WTC11 (cell line): ENCODE data around the gene TAF4. TPM values are rescaled to one million over a fixed set of nuclear protein-coding genes. Genes with fewer than 3 reads are reported as not detected.

Experiments used
- ATAC-seq: fragments of 200-7000 bp; cut with Tn5 transposase; 2 replicates; pipeline ENCODE4 v1.10.0; 2021; ENCODE audit warnings: mild to moderate bottlenecking, moderate library complexity
- CTCF ChIA-PET: fragments of 300-600 bp; sonication (Branson Sonifier 250); formaldehyde crosslinking; loops from one replicate; lab custom pipeline; 2021; ENCODE audit warnings: antibody characterized with exemption; lab: Charles Lee
- POLR2A ChIA-PET: fragments of 350-600 bp; sonication (Branson Sonifier 250); formaldehyde crosslinking; loops from one replicate; lab custom pipeline; 2021; ENCODE audit warnings: antibody characterized with exemption; lab: Charles Lee
- DNase-seq: peaks from one replicate; pipeline ENCODE4 v3.0.0; 2021; ENCODE audit warnings: low spot score
- H3K27ac Mint-ChIP-seq: 2 replicates; pipeline ENCODE4 v1.8.0; 2021; ENCODE audit warnings: mixed read lengths
- H3K27me3 Mint-ChIP-seq: 2 replicates; pipeline ENCODE4 v1.8.0; 2021; ENCODE audit warnings: low read depth, mild to moderate bottlenecking, moderate library complexity, mixed read lengths
- H3K36me3 Mint-ChIP-seq: 2 replicates; pipeline ENCODE4 v1.8.0; 2021; ENCODE audit warnings: mixed read lengths
- H3K4me1 Mint-ChIP-seq: 2 replicates; pipeline ENCODE4 v1.8.0; 2022; ENCODE audit warnings: mixed read lengths
- H3K4me3 Mint-ChIP-seq: 2 replicates; pipeline ENCODE4 v1.8.0; 2021; ENCODE audit warnings: mild to moderate bottlenecking, moderate library complexity, mixed read lengths
- H3K9me3 Mint-ChIP-seq: 2 replicates; pipeline ENCODE4 v1.8.0; 2021; ENCODE audit warnings: mixed read lengths
- AR ChIP-seq: fragments of 250-450 bp; sonication (Bioruptor Pico); IDR thresholded peaks from 2 replicates; pipeline ENCODE4 v1.9.0; 2021; ENCODE audit warnings: mild to moderate bottlenecking
- CREM ChIP-seq: sonication (generic); formaldehyde crosslinking; IDR thresholded peaks from 2 replicates; pipeline ENCODE4 v1.8.1; 2022; ENCODE audit warnings: mild to moderate bottlenecking, missing genetic modification reagents, moderate library complexity
- CTCF ChIP-seq: fragments of 200-600 bp; IDR thresholded peaks from 2 replicates; pipeline ENCODE4 v1.8.0; 2022; ENCODE audit warnings: antibody characterized with exemption
- E2F4 ChIP-seq: sonication (generic); formaldehyde crosslinking; IDR thresholded peaks from 2 replicates; pipeline ENCODE4 v1.8.1; 2022; ENCODE audit warnings: low read depth, mild to moderate bottlenecking, moderate library complexity, missing genetic modification reagents, borderline replicate concordance
- ESRRA ChIP-seq: sonication (generic); formaldehyde crosslinking; IDR thresholded peaks from 2 replicates; pipeline ENCODE4 v1.8.1; 2022; ENCODE audit warnings: mild to moderate bottlenecking, missing genetic modification reagents, borderline replicate concordance
- ETV6 ChIP-seq: sonication (generic); formaldehyde crosslinking; IDR thresholded peaks from 2 replicates; pipeline ENCODE4 v1.8.1; 2022; ENCODE audit warnings: mild to moderate bottlenecking, missing genetic modification reagents
- FOXJ3 ChIP-seq: sonication (generic); formaldehyde crosslinking; IDR thresholded peaks from 2 replicates; pipeline ENCODE4 v1.9.0; 2021; ENCODE audit warnings: missing genetic modification reagents, mild to moderate bottlenecking, borderline replicate concordance
- HMGA2 ChIP-seq: fragments of 250-450 bp; sonication (Bioruptor Pico); IDR thresholded peaks from 2 replicates; pipeline ENCODE4 v1.4.0; 2021; ENCODE audit warnings: mild to moderate bottlenecking, moderate library complexity
- MXD4 ChIP-seq: fragments of 250-450 bp; sonication (Bioruptor Pico); IDR thresholded peaks from 2 replicates; pipeline ENCODE4 v1.8.0; 2021; ENCODE audit warnings: mild to moderate bottlenecking, moderate library complexity, borderline replicate concordance
- NFE2L1 ChIP-seq: sonication (generic); formaldehyde crosslinking; IDR thresholded peaks from 2 replicates; pipeline ENCODE4 v1.8.1; 2023; ENCODE audit warnings: missing genetic modification reagents
- TP53 ChIP-seq: sonication (generic); formaldehyde crosslinking; IDR thresholded peaks from 2 replicates; pipeline ENCODE4 v1.8.1; 2023; ENCODE audit warnings: mild to moderate bottlenecking, missing genetic modification reagents
- ZBTB21 ChIP-seq: sonication (generic); formaldehyde crosslinking; IDR thresholded peaks from 2 replicates; pipeline ENCODE4 v1.8.1; 2023; ENCODE audit warnings: mild to moderate bottlenecking, missing genetic modification reagents, borderline replicate concordance
- ZMAT4 ChIP-seq: fragments of 250-450 bp; sonication (Bioruptor Pico); IDR thresholded peaks from 2 replicates; pipeline ENCODE4 v1.9.0; 2021; ENCODE audit warnings: mild to moderate bottlenecking
- ZNF232 ChIP-seq: sonication (generic); formaldehyde crosslinking; IDR thresholded peaks from 2 replicates; pipeline ENCODE4 v1.8.0; 2022; ENCODE audit warnings: mild to moderate bottlenecking, missing genetic modification reagents
- ZNF423 ChIP-seq: fragments of 250-450 bp; sonication (Bioruptor Pico); IDR thresholded peaks from 2 replicates; pipeline ENCODE4 v2.1.2; 2022; ENCODE audit warnings: mild to moderate bottlenecking, moderate library complexity
- total RNA-seq: library from RNA; stranded (reverse); gene quantifications from 3 replicates; pipeline ENCODE4 v1.2.3, GENCODE V29; 2021
- TF ChIP-seq, protein P1 (sequence below): sonication (generic); formaldehyde crosslinking; IDR thresholded peaks from 2 replicates; pipeline ENCODE4 v1.8.0; 2022; ENCODE audit warnings: mild to moderate bottlenecking, missing genetic modification reagents
- TF ChIP-seq, protein P2 (sequence below): sonication (generic); formaldehyde crosslinking; IDR thresholded peaks from 2 replicates; pipeline ENCODE4 v1.8.1; 2023; ENCODE audit warnings: mild to moderate bottlenecking, missing genetic modification reagents, moderate library complexity
- TF ChIP-seq, protein P3 (sequence below): sonication (generic); formaldehyde crosslinking; IDR thresholded peaks from 2 replicates; pipeline ENCODE4 v1.8.1; 2023; ENCODE audit warnings: mild to moderate bottlenecking, missing genetic modification reagents, borderline replicate concordance

TAF4 gene
- total RNA-seq, 1 experiment from 2014 or later = 34.4 TPM

GRCh38 chr20:62101078-62101477, 35.4 kb upstream of the TAF4 start:
- H3K27ac Mint-ChIP-seq = no peak overlapping the region
- H3K27me3 Mint-ChIP-seq = no peaks in the 10 kb centered on the region; the same call in 1 of the 2 replicates
- POLR2A ChIA-PET = interaction anchor here (0.7 kb wide), 1 partner anchor 14 kb away, joined by 4 read pairs; no protein-coding TSS in a partner anchor
- H3K36me3 Mint-ChIP-seq = no peaks in the 10 kb centered on the region
- H3K9me3 Mint-ChIP-seq = peaks cover 11% of the 10 kb centered on the region
- no peak for TF ChIP-seq MXD4
- TF ChIP-seq E2F4 = no peak
- no peak for TF ChIP-seq ESRRA (CRISPR knock-in tag)
- TF ChIP-seq CREM = no peak
- TF ChIP-seq, protein P1, sequence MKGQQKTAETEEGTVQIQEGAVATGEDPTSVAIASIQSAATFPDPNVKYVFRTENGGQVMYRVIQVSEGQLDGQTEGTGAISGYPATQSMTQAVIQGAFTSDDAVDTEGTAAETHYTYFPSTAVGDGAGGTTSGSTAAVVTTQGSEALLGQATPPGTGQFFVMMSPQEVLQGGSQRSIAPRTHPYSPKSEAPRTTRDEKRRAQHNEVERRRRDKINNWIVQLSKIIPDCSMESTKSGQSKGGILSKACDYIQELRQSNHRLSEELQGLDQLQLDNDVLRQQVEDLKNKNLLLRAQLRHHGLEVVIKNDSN = no peak
- no peak for TF ChIP-seq HMGA2 (CRISPR knock-in tag)
- no peak for TF ChIP-seq ETV6 (CRISPR knock-in tag)
- TF ChIP-seq TP53 = no peak
- no peak for TF ChIP-seq ZMAT4 (CRISPR knock-in tag)
- no peak for TF ChIP-seq ZNF423
- TF ChIP-seq, all 79 proteins: peak for 0
- H3K4me3 Mint-ChIP-seq = no peak overlapping the region
- no peak for ATAC-seq
- peaks cover 10% of the 10 kb centered on the region for H3K4me1 Mint-ChIP-seq
- CTCF ChIA-PET = no interaction called here
- no peak for DNase-seq

- CTCF ChIA-PET = interaction anchor here (1.4 kb wide), 1 partner anchor 87 kb away, joined by 5 read pairs; no protein-coding TSS in a partner anchor
- Mint-ChIP-seq H3K27me3 (no peaks in the 10 kb centered on the region), H3K4me1 (no peaks in the 10 kb centered on the region), H3K36me3 (no peaks in the 10 kb centered on the region), H3K9me3 (peaks cover 4% of the 10 kb centered on the region; the same call in 1 of the 2 replicates), H3K27ac (no peak overlapping the region), H3K4me3 (no peak overlapping the region)
- POLR2A ChIA-PET = no interaction called here
- DNase-seq (no peak), ATAC-seq (no peak; the same call in 1 of the 2 replicates)
- TF ChIP-seq, protein P2, sequence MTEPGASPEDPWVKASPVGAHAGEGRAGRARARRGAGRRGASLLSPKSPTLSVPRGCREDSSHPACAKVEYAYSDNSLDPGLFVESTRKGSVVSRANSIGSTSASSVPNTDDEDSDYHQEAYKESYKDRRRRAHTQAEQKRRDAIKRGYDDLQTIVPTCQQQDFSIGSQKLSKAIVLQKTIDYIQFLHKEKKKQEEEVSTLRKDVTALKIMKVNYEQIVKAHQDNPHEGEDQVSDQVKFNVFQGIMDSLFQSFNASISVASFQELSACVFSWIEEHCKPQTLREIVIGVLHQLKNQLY (CRISPR knock-in tag) = no peak
These were observed 32.3 kb upstream of the TAF4 start for GRCh38 chr20:62097881-62098407.

DNA sequence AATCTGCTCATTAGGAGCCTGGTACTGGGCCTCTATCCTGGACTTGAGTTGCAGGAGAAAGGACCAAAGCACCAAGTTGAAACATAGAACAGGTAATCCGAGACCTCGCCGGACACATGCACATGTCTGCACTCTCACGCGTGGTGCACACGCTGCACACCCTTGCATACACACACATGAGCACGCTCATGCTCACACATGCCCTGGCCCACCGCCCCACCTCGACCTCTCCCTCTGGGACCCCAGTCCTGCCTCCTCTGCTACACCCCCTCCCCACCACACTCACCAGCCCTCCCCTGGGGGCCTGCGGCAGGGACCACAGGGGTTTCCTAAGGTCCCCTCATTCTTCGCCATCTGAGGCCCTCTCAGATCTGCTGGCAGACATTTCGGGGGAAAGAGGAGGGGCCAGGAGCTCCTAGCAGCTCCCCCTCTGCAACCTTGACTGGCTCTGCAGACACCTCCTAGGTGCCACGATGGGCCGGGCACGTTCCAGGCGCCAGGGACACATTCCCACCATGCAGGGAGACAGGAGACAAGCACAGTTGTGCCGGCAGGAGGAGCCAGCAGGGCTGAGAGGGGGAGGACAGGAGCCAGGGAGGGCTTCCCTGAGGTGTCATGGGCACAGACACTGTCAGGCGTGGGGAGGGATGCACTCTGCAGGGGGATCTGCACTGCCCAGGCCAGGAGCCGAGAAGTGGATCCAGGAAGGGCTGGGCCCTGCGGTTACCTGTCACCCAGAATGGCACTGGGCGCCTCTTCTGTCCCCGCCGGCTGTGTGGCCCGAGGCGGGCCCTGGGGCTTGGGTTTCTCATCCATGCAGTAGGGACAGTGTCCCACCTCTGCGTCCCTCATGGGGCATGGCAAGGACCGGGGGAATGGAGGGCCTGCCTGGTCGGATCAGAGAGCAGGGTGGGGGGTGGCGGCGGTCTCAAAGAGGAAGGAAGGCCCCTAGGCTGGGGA, 31.0 kb upstream of the TAF4 start:
- H3K9me3 Mint-ChIP-seq = peaks cover 4% of the 10 kb centered on the region; the same call in 1 of the 2 replicates
- H3K27me3 Mint-ChIP-seq = no peaks in the 10 kb centered on the region; the same call in 1 of the 2 replicates
- POLR2A ChIA-PET = no interaction called here
- ATAC-seq = no peak
- CTCF ChIA-PET = no interaction called here
- no peak overlapping the region for H3K4me3 Mint-ChIP-seq
- no peaks in the 10 kb centered on the region for H3K4me1 Mint-ChIP-seq
- DNase-seq = no peak
- no peak overlapping the region for H3K27ac Mint-ChIP-seq
- H3K36me3 Mint-ChIP-seq = no peaks in the 10 kb centered on the region
- TF ChIP-seq FOXJ3 (CRISPR knock-in tag) (no peak), AR (CRISPR knock-in tag) (no peak), ZBTB21 (no peak), NFE2L1 (CRISPR knock-in tag) (no peak), ZNF232 (CRISPR knock-in tag) (no peak), CTCF (no peak)
- TF ChIP-seq, protein P3, sequence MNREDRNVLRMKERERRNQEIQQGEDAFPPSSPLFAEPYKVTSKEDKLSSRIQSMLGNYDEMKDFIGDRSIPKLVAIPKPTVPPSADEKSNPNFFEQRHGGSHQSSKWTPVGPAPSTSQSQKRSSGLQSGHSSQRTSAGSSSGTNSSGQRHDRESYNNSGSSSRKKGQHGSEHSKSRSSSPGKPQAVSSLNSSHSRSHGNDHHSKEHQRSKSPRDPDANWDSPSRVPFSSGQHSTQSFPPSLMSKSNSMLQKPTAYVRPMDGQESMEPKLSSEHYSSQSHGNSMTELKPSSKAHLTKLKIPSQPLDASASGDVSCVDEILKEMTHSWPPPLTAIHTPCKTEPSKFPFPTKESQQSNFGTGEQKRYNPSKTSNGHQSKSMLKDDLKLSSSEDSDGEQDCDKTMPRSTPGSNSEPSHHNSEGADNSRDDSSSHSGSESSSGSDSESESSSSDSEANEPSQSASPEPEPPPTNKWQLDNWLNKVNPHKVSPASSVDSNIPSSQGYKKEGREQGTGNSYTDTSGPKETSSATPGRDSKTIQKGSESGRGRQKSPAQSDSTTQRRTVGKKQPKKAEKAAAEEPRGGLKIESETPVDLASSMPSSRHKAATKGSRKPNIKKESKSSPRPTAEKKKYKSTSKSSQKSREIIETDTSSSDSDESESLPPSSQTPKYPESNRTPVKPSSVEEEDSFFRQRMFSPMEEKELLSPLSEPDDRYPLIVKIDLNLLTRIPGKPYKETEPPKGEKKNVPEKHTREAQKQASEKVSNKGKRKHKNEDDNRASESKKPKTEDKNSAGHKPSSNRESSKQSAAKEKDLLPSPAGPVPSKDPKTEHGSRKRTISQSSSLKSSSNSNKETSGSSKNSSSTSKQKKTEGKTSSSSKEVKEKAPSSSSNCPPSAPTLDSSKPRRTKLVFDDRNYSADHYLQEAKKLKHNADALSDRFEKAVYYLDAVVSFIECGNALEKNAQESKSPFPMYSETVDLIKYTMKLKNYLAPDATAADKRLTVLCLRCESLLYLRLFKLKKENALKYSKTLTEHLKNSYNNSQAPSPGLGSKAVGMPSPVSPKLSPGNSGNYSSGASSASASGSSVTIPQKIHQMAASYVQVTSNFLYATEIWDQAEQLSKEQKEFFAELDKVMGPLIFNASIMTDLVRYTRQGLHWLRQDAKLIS (CRISPR knock-in tag) = no peak
